BJ (cell line): ENCODE data around the gene RGS1. TPM values are rescaled to one million over a fixed set of nuclear protein-coding genes. Genes with fewer than 3 reads are reported as not detected.

ENCODE experiments used
- CTCF ChIA-PET: fragments of 350-600 bp; formaldehyde crosslinking; extraction: SDS; loops from one replicate; lab custom pipeline; 2021; ENCODE audit warnings: antibody characterized with exemption, inconsistent platforms; lab: Yijun Ruan, JAX
- POLR2A ChIA-PET: fragments of 300-600 bp; sonication (Branson Sonifier 250); formaldehyde crosslinking; extraction: SDS; loops from one replicate; lab custom pipeline; 2021; ENCODE audit warnings: antibody characterized with exemption; lab: Charles Lee
- DNase-seq: peaks from one replicate; pipeline ENCODE4 v3.0.0-alpha.2; 2011; ENCODE audit warnings: low read depth
- H3K27me3 ChIP-seq: 2 replicates; pipeline ENCODE4 v1.6.0; 2011; ENCODE audit warnings: low read length; ENCODE audit not compliant: control insufficient read depth, insufficient read depth
- H3K36me3 ChIP-seq: 2 replicates; pipeline ENCODE4 v1.5.1; 2011; ENCODE audit warnings: low read length; ENCODE audit not compliant: control insufficient read depth, insufficient read depth
- H3K4me3 ChIP-seq: 2 replicates; pipeline ENCODE4 v1.5.1; 2011; ENCODE audit warnings: low read depth, mild to moderate bottlenecking, control low read depth, low read length
- polyA plus RNA-seq: library from polyadenylated mRNA; depleted of rRNA; stranded (reverse); fragments of >200 nt; gene quantifications from 2 replicates; pipeline ENCODE4 v1.2.3, GENCODE V29; 2011
- TF ChIP-seq, protein P1 (sequence below): IDR thresholded peaks from 2 replicates; pipeline ENCODE4 v1.5.1; 2011; ENCODE audit warnings: low read depth, mild to moderate bottlenecking, control low read depth, inconsistent platforms, low read length, moderate library complexity; ENCODE audit not compliant: insufficient read depth

RGS1 gene
- polyA plus RNA-seq, 1 experiment = not detected

DNA sequence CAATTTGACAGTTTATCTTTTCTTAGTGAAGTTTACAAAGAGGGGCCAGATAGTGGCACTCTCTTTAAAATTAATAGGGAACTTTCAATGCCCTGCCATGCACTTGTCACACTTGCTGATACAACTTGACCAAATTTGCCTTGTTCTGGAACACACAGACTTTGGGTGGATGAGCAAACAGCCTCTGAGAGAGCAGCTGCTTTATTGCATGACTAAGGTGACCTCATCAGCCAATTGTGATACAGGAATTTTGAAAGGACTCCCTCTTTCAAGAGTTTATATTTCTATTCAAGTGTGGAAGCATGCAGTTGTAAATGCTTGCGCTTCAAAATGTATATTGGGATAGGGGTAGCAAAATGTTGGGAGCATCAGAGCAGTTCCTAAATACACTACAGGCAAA, 2.1 kb upstream of the RGS1 start:
- H3K4me3 ChIP-seq = no peak overlapping the region
- DNase-seq = no peak
- TF ChIP-seq, protein P1, sequence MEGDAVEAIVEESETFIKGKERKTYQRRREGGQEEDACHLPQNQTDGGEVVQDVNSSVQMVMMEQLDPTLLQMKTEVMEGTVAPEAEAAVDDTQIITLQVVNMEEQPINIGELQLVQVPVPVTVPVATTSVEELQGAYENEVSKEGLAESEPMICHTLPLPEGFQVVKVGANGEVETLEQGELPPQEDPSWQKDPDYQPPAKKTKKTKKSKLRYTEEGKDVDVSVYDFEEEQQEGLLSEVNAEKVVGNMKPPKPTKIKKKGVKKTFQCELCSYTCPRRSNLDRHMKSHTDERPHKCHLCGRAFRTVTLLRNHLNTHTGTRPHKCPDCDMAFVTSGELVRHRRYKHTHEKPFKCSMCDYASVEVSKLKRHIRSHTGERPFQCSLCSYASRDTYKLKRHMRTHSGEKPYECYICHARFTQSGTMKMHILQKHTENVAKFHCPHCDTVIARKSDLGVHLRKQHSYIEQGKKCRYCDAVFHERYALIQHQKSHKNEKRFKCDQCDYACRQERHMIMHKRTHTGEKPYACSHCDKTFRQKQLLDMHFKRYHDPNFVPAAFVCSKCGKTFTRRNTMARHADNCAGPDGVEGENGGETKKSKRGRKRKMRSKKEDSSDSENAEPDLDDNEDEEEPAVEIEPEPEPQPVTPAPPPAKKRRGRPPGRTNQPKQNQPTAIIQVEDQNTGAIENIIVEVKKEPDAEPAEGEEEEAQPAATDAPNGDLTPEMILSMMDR = no peak
- CTCF ChIA-PET = interaction anchor here (2.4 kb wide), 1 partner anchor 14 kb away, joined by 11 read pairs; no protein-coding TSS in a partner anchor
- POLR2A ChIA-PET = no interaction called here
- no peaks in the 10 kb centered on the region for H3K27me3 ChIP-seq
- no peaks in the 10 kb centered on the region for H3K36me3 ChIP-seq

DNA sequence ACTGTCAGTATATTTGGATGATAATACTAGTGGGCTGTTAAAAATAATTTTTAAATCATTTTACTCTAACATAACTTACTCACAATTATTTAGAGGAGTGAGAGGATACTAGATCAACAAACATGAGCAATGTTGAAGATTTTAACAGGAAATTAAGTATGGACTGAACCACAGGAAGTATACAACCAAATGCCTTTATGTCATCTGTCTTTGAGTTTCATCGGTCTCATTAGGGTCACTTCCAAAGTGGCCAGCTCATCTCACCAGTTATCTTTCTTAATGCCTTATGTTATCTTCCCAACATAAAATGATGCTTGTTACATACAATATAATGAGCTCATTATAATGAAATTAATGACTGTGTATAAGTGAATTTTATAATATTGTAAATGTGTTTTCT, 1.5 kb upstream of the RGS1 start:
- TF ChIP-seq, protein P1 = no peak
- CTCF ChIA-PET = interaction anchor here (2.4 kb wide), 1 partner anchor 14 kb away, joined by 11 read pairs; no protein-coding TSS in a partner anchor
- POLR2A ChIA-PET = no interaction called here
- no peak overlapping the region for H3K4me3 ChIP-seq
- no peaks in the 10 kb centered on the region for H3K27me3 ChIP-seq
- no peak for DNase-seq
- no peaks in the 10 kb centered on the region for H3K36me3 ChIP-seq

DNA sequence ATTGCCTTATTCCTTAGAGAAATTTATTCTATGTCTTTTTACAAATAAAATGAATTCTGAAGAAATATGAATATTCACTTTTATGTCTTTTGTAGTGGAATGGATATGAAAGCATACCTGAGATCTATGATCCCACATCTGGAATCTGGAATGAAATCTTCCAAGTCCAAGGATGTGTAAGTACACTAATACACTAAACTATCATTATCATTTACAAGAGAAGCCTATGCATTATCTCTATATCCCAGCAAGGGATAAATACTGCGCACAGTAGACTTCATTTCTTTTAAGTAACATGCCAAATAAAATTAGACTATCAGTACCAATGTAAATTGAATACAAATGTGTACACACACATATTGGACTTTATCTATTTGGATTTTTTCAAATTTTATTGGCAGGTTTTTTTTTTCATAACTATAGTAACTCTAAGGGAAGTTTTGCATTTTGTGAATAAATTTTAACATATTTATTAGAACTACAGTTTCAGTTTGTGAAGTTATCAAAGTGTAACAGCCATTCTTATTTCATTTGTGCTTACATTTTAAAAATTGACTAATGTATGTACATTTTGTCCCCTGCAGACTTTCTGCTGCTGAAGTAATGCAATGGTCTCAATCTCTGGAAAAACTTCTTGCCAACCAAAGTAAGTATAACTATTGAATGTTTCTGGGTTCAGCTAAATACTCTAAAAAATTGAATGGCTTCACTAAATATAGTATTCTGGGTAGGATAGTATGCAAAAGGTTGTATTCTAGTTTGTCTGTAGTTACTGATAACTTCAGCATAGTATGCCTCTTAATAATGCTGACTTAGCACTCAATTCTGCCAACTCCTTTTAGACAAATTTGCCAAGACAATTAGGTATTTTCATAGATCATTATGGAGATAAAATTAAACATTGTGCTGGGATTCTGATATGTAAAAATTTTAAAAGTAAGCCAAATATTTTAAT, 894 bp downstream of the RGS1 start:
- no peak for DNase-seq
- POLR2A ChIA-PET = no interaction called here
- TF ChIP-seq, protein P1 = no peak
- Histone ChIP-seq H3K36me3 (no peaks in the 10 kb centered on the region), H3K27me3 (no peaks in the 10 kb centered on the region), H3K4me3 (no peak overlapping the region)
- CTCF ChIA-PET = interaction anchor here (0.7 kb wide), 1 partner anchor 34 kb away, joined by 3 read pairs; no protein-coding TSS in a partner anchor

DNA sequence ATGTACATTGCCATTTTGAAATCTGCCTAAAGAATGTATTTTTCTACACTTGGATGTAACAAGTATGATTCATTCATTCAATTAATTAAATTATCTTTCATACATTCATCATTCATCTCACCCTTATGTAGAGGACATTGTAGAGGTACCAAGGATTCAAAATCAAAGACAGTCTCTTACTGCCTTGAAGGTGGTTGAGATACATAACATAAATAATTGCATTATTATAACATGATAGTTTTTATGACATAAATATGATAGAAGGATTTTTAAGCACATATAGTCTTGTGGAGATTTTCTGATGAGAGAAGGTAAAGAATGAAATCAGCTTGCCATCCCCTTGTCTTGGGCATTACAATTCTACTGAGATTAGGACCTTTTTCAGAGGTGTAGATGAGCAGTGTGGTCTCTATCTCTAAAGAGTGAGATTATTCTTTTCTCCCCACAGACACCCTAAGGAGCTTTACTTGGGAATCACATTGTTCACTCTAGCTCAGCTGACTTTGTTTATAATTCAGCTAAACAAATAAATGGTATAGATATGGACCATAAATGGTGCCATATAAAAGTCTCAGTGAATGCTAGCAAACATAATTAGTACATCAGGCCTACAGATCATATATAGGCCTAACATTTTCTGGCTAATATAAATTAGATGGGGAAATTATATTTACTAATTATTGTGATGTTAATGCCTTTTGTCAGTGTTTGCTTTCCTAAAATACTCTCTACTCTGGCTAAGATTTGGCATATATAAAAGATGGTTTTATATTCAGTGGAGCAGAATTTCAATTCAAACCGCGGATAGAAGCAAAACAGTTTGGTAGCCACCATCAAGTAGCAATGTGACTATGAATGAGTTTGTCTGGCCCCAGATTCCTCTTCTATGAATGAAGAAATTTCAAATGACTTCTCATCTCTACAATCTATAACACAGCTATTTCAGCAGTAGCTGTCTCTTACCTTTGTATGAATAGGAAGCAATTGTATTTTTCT, 1.9 kb downstream of the RGS1 start:
- H3K27me3 ChIP-seq = no peaks in the 10 kb centered on the region
- H3K36me3 ChIP-seq = no peaks in the 10 kb centered on the region
- no peak overlapping the region for H3K4me3 ChIP-seq
- TF ChIP-seq, protein P1 = no peak
- ChIA-PET CTCF (interaction anchor here (0.7 to 3.2 kb wide), 6 partner anchors 9 to 103 kb away, joined by 3 to 14 read pairs (median 4); no protein-coding TSS in a partner anchor), POLR2A (no interaction called here)
- DNase-seq = no peak
